ENCODE measurements around the gene NUFIP2.

NUFIP2 gene

DNA sequence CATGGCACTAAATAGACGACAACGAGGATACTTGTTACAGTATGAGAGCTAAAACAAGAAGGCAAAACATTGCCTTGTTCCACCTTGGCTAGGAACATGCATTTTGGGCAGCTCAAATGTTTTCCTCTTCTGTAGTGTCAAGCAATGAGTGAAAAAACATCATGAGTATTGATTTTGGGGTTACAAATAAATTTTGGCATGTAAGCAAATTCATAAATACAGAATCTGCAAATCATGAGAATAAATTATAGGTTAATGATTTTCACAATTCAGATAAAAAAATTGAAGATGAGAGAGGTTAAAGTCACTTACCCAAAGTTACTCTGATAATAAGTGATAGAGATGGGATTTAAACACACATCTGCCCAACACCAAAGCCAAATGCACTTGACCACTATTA lies 28.4 kb upstream of the NUFIP2 start:
- Histone ChIP-seq H3K79me1 (ENCODE audit: low read length) (no peaks in the 10 kb centered on the region), H3K9ac (ENCODE audit: low read length) (no peak overlapping the region), H2BK120ac (ENCODE audit: insufficient read depth, low read length, poor library complexity) (no peak overlapping the region), H2BK5ac (ENCODE audit: low read depth, low read length, poor library complexity) (no peak overlapping the region), H3K4me1 (ENCODE audit: control insufficient read depth in 1 of 2, insufficient read depth in 2 of 2, low read length in 2 of 2) (no peaks in the 10 kb centered on the region), H3K14ac (ENCODE audit: low read length) (no peak overlapping the region), H3K27ac (ENCODE audit: low read depth, low read length) (no peak overlapping the region), H2BK12ac (ENCODE audit: low read length) (no peak overlapping the region), H4K8ac (ENCODE audit: low read depth, low read length) (no peak overlapping the region), H4K91ac (ENCODE audit: low read depth, low read length) (no peak overlapping the region), H3K4me3 (ENCODE audit: low read depth, low read length) (no peak overlapping the region), H4K12ac (ENCODE audit: low read depth, low read length) (no peak overlapping the region), H2AFZ (ENCODE audit: insufficient read depth, low read length, poor library complexity) (no peak overlapping the region), H3K18ac (ENCODE audit: low read length) (no peak overlapping the region), H3K4ac (ENCODE audit: low read depth, low read length) (no peak overlapping the region), H3K4me2 (ENCODE audit: low read length) (no peak overlapping the region), H3K9me3 (ENCODE audit: insufficient read depth, low read depth, low read length) (no peaks in the 10 kb centered on the region), H3K23ac (ENCODE audit: low read length) (no peak overlapping the region), H3K36me3 (ENCODE audit: control insufficient read depth in 1 of 2, insufficient read depth in 2 of 2, low read length in 2 of 2) (no peaks in the 10 kb centered on the region), H2AK5ac (ENCODE audit: low read length) (no peak overlapping the region), H3K79me2 (ENCODE audit: control insufficient read depth, insufficient read depth, low read length, poor library complexity) (no peaks in the 10 kb centered on the region), H3K27me3 (ENCODE audit: insufficient read depth, low read length) (no peaks in the 10 kb centered on the region)
- WGBS (ENCODE audit: extremely low coverage, insufficient coverage, insufficient read length): no CpG with 5 or more reads among the region's 2 CpGs
- no peak for DNase-seq

DNA sequence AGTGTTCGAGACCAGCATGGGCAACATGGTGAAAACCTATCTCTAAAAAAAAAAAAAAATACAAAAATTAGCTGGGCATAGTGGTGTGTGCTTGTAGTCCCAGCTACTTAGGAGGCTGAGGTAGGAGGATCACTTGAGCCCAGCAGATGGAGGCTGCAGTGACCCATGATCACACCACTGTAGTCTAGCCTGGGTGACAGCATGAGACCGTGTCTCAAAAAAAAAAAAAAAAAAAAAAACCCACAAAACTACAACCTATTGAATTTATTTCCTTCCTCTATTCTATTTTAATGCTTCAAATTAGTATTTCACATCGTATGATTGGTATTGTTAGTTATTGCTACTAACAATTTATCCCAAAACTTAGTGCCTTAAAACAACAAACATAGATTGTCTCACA lies 9.4 kb upstream of the NUFIP2 start:
- Histone ChIP-seq H3K27me3 (ENCODE audit: insufficient read depth, low read length) (no peaks in the 10 kb centered on the region), H2AK5ac (ENCODE audit: low read length) (no peak overlapping the region), H3K4me2 (ENCODE audit: low read length) (no peak overlapping the region), H3K27ac (ENCODE audit: low read depth, low read length) (no peak overlapping the region), H3K23ac (ENCODE audit: low read length) (no peak overlapping the region), H2AFZ (ENCODE audit: insufficient read depth, low read length, poor library complexity) (no peak overlapping the region), H4K8ac (ENCODE audit: low read depth, low read length) (no peak overlapping the region), H2BK120ac (ENCODE audit: insufficient read depth, low read length, poor library complexity) (no peak overlapping the region), H3K79me2 (ENCODE audit: control insufficient read depth, insufficient read depth, low read length, poor library complexity) (no peaks in the 10 kb centered on the region), H3K4me1 (ENCODE audit: control insufficient read depth in 1 of 2, insufficient read depth in 2 of 2, low read length in 2 of 2) (no peaks in the 10 kb centered on the region), H2BK12ac (ENCODE audit: low read length) (no peak overlapping the region), H3K4me3 (ENCODE audit: low read depth, low read length) (no peak overlapping the region), H3K79me1 (ENCODE audit: low read length) (no peaks in the 10 kb centered on the region), H3K4ac (ENCODE audit: low read depth, low read length) (no peak overlapping the region), H3K18ac (ENCODE audit: low read length) (no peak overlapping the region), H2BK5ac (ENCODE audit: low read depth, low read length, poor library complexity) (no peak overlapping the region), H3K9me3 (ENCODE audit: insufficient read depth, low read depth, low read length) (no peaks in the 10 kb centered on the region), H3K36me3 (ENCODE audit: control insufficient read depth in 1 of 2, insufficient read depth in 2 of 2, low read length in 2 of 2) (no peaks in the 10 kb centered on the region), H3K14ac (ENCODE audit: low read length) (no peak overlapping the region), H4K91ac (ENCODE audit: low read depth, low read length) (no peak overlapping the region), H3K9ac (ENCODE audit: low read length) (no peak overlapping the region), H4K12ac (ENCODE audit: low read depth, low read length) (no peak overlapping the region)
- no CpG with 5 or more reads among the region's 3 CpGs for WGBS (ENCODE audit: extremely low coverage, insufficient coverage, insufficient read length)
- DNase-seq: no peak

DNA sequence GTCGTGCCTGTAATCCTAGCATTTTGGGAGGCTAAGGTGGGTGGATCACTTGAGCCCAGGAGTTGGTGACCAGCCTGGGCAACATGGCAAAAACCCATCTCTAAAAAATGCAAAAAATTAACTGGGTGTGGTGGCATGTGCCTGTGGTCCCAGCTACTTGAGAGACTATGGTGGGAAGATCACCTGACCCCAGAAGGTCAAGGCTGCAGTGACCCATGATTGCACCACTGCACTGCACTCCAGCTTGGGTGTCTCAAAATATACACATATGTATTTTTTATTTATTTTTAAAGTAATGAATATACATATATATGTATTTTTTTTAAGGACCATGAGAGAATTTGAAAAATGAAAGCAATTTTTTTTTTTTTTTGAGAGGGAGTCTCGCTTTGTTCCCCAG lies 5.1 kb upstream of the NUFIP2 start:
- Histone ChIP-seq H3K27me3 (ENCODE audit: insufficient read depth, low read length) (no peaks in the 10 kb centered on the region), H2BK5ac (ENCODE audit: low read depth, low read length, poor library complexity) (no peak overlapping the region), H3K9ac (ENCODE audit: low read length) (no peak overlapping the region), H3K4me3 (ENCODE audit: low read depth, low read length) (no peak overlapping the region), H2AFZ (ENCODE audit: insufficient read depth, low read length, poor library complexity) (no peak overlapping the region), H3K36me3 (ENCODE audit: control insufficient read depth in 1 of 2, insufficient read depth in 2 of 2, low read length in 2 of 2) (no peaks in the 10 kb centered on the region), H3K27ac (ENCODE audit: low read depth, low read length) (no peak overlapping the region), H3K23ac (ENCODE audit: low read length) (no peak overlapping the region), H3K4ac (ENCODE audit: low read depth, low read length) (no peak overlapping the region), H3K18ac (ENCODE audit: low read length) (no peak overlapping the region), H3K79me1 (ENCODE audit: low read length) (peaks cover 2% of the 10 kb centered on the region), H2AK5ac (ENCODE audit: low read length) (no peak overlapping the region), H3K14ac (ENCODE audit: low read length) (no peak overlapping the region), H3K4me2 (ENCODE audit: low read length) (no peak overlapping the region), H3K4me1 (ENCODE audit: control insufficient read depth in 1 of 2, insufficient read depth in 2 of 2, low read length in 2 of 2) (no peaks in the 10 kb centered on the region), H3K9me3 (ENCODE audit: insufficient read depth, low read depth, low read length) (no peaks in the 10 kb centered on the region), H4K12ac (ENCODE audit: low read depth, low read length) (no peak overlapping the region), H4K91ac (ENCODE audit: low read depth, low read length) (no peak overlapping the region), H2BK120ac (ENCODE audit: insufficient read depth, low read length, poor library complexity) (no peak overlapping the region), H3K79me2 (ENCODE audit: control insufficient read depth, insufficient read depth, low read length, poor library complexity) (no peaks in the 10 kb centered on the region), H4K8ac (ENCODE audit: low read depth, low read length) (no peak overlapping the region), H2BK12ac (ENCODE audit: low read length) (no peak overlapping the region)
- no CpG with 5 or more reads among the region's 2 CpGs for WGBS (ENCODE audit: extremely low coverage, insufficient coverage, insufficient read length)
- DNase-seq: no peak

DNA sequence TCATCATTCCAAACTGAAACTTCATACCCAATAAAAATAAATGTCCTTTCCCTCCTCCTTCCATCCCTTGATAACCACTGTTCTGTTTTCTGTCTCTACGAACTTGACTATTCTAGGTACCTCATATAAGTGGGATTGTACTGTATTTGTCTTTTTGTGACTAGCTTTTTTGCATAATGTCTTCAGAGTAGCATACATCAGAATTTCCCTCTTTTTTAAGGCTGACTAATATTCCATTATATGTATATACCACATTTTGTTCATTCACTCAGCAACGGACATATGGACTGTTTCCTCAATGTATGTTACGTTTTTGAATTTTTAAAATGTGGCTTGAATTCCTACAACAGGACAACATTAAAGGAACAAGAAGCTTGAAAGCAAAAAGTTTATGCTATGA lies 1.5 kb upstream of the NUFIP2 start:
- Histone ChIP-seq H3K4me3 (ENCODE audit: low read depth, low read length) (no peak overlapping the region), H3K9me3 (ENCODE audit: insufficient read depth, low read depth, low read length) (no peaks in the 10 kb centered on the region), H3K23ac (ENCODE audit: low read length) (no peak overlapping the region), H3K18ac (ENCODE audit: low read length) (no peak overlapping the region), H4K12ac (ENCODE audit: low read depth, low read length) (no peak overlapping the region), H2BK5ac (ENCODE audit: low read depth, low read length, poor library complexity) (no peak overlapping the region), H4K91ac (ENCODE audit: low read depth, low read length) (no peak overlapping the region), H3K4ac (ENCODE audit: low read depth, low read length) (no peak overlapping the region), H2BK12ac (ENCODE audit: low read length) (no peak overlapping the region), H3K4me1 (ENCODE audit: control insufficient read depth in 1 of 2, insufficient read depth in 2 of 2, low read length in 2 of 2) (no peaks in the 10 kb centered on the region), H3K4me2 (ENCODE audit: low read length) (no peak overlapping the region), H3K9ac (ENCODE audit: low read length) (no peak overlapping the region), H4K8ac (ENCODE audit: low read depth, low read length) (no peak overlapping the region), H3K27ac (ENCODE audit: low read depth, low read length) (no peak overlapping the region), H3K79me2 (ENCODE audit: control insufficient read depth, insufficient read depth, low read length, poor library complexity) (peaks cover 17% of the 10 kb centered on the region), H2AK5ac (ENCODE audit: low read length) (no peak overlapping the region), H3K14ac (ENCODE audit: low read length) (no peak overlapping the region), H2BK120ac (ENCODE audit: insufficient read depth, low read length, poor library complexity) (no peak overlapping the region), H2AFZ (ENCODE audit: insufficient read depth, low read length, poor library complexity) (no peak overlapping the region), H3K36me3 (ENCODE audit: control insufficient read depth in 1 of 2, insufficient read depth in 2 of 2, low read length in 2 of 2) (peaks cover 0 to 2% of the 10 kb centered on the region in 2 experiments), H3K27me3 (ENCODE audit: insufficient read depth, low read length) (no peaks in the 10 kb centered on the region), H3K79me1 (ENCODE audit: low read length) (peaks cover 17% of the 10 kb centered on the region)
- no peak for DNase-seq
- no CpG with 5 or more reads among the region's 3 CpGs for WGBS (ENCODE audit: extremely low coverage, insufficient coverage, insufficient read length)
